HL-60 (cell line): ENCODE results near the gene ADAR.

ENCODE experiments used
- DNase-seq, 2 experiments: peaks; one replicate each; pipeline ENCODE4 v3.0.0-alpha.2; 2010 to 2020; ENCODE audit warnings: low read depth in 1 of 2, low spot score in 1 of 2
- H3K27ac ChIP-seq: fragments of 250-450 bp; sonication (Bioruptor Pico); replicated peaks from 2 replicates; pipeline ENCODE4 v1.5.1; 2020; ENCODE audit warnings: mild to moderate bottlenecking, moderate library complexity
- H3K27me3 ChIP-seq: fragments of 250-450 bp; sonication (Bioruptor Pico); 2 replicates; pipeline ENCODE4 v1.5.1; 2021; ENCODE audit warnings: mild to moderate bottlenecking, moderate library complexity; ENCODE audit not compliant: insufficient read depth, poor library complexity, severe bottlenecking
- H3K4me3 ChIP-seq: replicated peaks from 2 replicates; pipeline ENCODE4 v1.5.1; 2011; ENCODE audit warnings: mild to moderate bottlenecking, control low read depth, low read length; ENCODE audit not compliant: insufficient read depth
- GABPA ChIP-seq: IDR thresholded peaks from 2 replicates; pipeline ENCODE4 v1.6.1; 2012; ENCODE audit warnings: low read depth
- POLR2AphosphoS5 ChIP-seq: IDR thresholded peaks from 2 replicates; pipeline ENCODE4 v1.6.1; 2012; ENCODE audit warnings: low read depth
- SPI1 ChIP-seq: IDR thresholded peaks from 2 replicates; pipeline ENCODE4 v1.6.1; 2012; ENCODE audit warnings: low read depth, mild to moderate bottlenecking, borderline replicate concordance
- TF ChIP-seq, protein P1 (sequence below): IDR thresholded peaks from one replicate; pipeline ENCODE4 v1.5.1; 2011; ENCODE audit warnings: low read length, control low read depth, inconsistent platforms; ENCODE audit not compliant: insufficient read depth
- TF ChIP-seq, protein P2 (sequence below): IDR thresholded peaks from 2 replicates; pipeline ENCODE4 v1.6.1; 2012; ENCODE audit warnings: low read depth; ENCODE audit not compliant: insufficient replicate concordance

The ADAR gene

GRCh38 chr1:154584267-154584994 is 23.6 kb downstream of the ADAR start:
- Histone ChIP-seq H3K27ac (no peak overlapping the region), H3K4me3 (no peak overlapping the region), H3K27me3 (no peaks in the 10 kb centered on the region)
- TF ChIP-seq, protein P1, sequence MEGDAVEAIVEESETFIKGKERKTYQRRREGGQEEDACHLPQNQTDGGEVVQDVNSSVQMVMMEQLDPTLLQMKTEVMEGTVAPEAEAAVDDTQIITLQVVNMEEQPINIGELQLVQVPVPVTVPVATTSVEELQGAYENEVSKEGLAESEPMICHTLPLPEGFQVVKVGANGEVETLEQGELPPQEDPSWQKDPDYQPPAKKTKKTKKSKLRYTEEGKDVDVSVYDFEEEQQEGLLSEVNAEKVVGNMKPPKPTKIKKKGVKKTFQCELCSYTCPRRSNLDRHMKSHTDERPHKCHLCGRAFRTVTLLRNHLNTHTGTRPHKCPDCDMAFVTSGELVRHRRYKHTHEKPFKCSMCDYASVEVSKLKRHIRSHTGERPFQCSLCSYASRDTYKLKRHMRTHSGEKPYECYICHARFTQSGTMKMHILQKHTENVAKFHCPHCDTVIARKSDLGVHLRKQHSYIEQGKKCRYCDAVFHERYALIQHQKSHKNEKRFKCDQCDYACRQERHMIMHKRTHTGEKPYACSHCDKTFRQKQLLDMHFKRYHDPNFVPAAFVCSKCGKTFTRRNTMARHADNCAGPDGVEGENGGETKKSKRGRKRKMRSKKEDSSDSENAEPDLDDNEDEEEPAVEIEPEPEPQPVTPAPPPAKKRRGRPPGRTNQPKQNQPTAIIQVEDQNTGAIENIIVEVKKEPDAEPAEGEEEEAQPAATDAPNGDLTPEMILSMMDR: no peak
- TF ChIP-seq, protein P2, sequence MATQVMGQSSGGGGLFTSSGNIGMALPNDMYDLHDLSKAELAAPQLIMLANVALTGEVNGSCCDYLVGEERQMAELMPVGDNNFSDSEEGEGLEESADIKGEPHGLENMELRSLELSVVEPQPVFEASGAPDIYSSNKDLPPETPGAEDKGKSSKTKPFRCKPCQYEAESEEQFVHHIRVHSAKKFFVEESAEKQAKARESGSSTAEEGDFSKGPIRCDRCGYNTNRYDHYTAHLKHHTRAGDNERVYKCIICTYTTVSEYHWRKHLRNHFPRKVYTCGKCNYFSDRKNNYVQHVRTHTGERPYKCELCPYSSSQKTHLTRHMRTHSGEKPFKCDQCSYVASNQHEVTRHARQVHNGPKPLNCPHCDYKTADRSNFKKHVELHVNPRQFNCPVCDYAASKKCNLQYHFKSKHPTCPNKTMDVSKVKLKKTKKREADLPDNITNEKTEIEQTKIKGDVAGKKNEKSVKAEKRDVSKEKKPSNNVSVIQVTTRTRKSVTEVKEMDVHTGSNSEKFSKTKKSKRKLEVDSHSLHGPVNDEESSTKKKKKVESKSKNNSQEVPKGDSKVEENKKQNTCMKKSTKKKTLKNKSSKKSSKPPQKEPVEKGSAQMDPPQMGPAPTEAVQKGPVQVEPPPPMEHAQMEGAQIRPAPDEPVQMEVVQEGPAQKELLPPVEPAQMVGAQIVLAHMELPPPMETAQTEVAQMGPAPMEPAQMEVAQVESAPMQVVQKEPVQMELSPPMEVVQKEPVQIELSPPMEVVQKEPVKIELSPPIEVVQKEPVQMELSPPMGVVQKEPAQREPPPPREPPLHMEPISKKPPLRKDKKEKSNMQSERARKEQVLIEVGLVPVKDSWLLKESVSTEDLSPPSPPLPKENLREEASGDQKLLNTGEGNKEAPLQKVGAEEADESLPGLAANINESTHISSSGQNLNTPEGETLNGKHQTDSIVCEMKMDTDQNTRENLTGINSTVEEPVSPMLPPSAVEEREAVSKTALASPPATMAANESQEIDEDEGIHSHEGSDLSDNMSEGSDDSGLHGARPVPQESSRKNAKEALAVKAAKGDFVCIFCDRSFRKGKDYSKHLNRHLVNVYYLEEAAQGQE: no peak
- no peak for TF ChIP-seq POLR2AphosphoS5
- no peak for TF ChIP-seq GABPA
- TF ChIP-seq SPI1: no peak
- DNase-seq: no peak

DNA sequence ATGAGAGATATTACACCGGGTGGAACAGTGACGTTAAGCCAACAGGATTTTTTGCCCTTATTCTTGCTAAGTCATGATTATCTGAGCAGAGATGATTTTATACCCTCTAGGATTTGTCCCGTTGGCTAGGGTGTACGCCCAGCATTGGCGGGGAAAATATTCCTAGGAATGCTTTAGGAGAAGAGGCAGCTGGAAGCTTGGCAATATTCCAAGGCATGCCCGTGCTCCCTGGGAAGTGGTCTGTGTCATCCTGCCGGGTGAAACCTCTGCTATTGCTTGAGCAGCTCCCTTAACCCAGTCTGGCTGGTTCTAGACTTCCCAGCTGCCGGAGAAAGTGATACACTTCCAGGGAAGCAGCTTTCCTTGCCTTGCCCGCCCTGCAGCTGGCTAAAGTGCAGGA is 24.2 kb downstream of the ADAR start:
- TF ChIP-seq, protein P1: no peak
- DNase-seq: no peak
- H3K27ac ChIP-seq: no peak overlapping the region

DNA sequence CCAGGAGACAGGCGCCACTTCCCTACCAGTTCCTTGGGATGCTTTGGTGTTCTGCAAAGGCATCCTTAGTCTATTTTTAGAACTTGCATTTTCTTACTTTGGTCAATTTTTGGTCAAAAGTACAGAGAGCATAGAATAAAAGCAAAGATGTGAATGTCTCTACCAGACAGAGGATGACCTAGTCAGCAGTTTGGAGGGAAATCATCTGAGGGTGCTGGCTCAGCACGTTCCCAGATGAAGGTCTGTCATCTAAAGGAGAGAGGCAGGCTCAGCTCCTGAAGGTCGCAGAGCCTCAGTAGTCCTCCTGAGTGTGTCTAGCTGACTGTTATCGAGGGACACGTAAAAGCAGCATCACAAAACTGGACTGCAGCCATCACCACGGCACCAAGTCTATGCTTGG is 25.1 kb downstream of the ADAR start:
- H3K4me3 ChIP-seq: no peak overlapping the region
- no peak overlapping the region for H3K27ac ChIP-seq
- no peak for DNase-seq
- TF ChIP-seq GABPA (no peak), SPI1 (no peak), POLR2AphosphoS5 (no peak)
- TF ChIP-seq, protein P2: no peak
- TF ChIP-seq, protein P1: no peak
- no peaks in the 10 kb centered on the region for H3K27me3 ChIP-seq

More for the DNA sequence above, 24.2 kb downstream of the ADAR start:
- Histone ChIP-seq H3K27me3 (no peaks in the 10 kb centered on the region), H3K4me3 (no peak overlapping the region)

GRCh38 chr1:154581766-154582165 is 26.2 kb downstream of the ADAR start:
- DNase-seq: no peak
- Histone ChIP-seq H3K27ac (no peak overlapping the region), H3K4me3 (no peak overlapping the region), H3K27me3 (no peaks in the 10 kb centered on the region)
- TF ChIP-seq, protein P1: no peak
- TF ChIP-seq GABPA (no peak), SPI1 (no peak), POLR2AphosphoS5 (no peak)
- TF ChIP-seq, protein P2: no peak
